Measurements from ENCODE around the gene ZNF814.

GRCh38 chr19:57814505-57815246, 74.2 kb downstream of the ZNF814 start, which contains the start of gene ZNF552:
- peak; percentile 81 to 96 for TF ChIP-seq POLR2AphosphoS5 (IDR thresholded peaks at IDR 0.05; ENCODE audit: insufficient read depth in 1 of 2, low read depth in 1 of 2)
- TF ChIP-seq, protein P1, sequence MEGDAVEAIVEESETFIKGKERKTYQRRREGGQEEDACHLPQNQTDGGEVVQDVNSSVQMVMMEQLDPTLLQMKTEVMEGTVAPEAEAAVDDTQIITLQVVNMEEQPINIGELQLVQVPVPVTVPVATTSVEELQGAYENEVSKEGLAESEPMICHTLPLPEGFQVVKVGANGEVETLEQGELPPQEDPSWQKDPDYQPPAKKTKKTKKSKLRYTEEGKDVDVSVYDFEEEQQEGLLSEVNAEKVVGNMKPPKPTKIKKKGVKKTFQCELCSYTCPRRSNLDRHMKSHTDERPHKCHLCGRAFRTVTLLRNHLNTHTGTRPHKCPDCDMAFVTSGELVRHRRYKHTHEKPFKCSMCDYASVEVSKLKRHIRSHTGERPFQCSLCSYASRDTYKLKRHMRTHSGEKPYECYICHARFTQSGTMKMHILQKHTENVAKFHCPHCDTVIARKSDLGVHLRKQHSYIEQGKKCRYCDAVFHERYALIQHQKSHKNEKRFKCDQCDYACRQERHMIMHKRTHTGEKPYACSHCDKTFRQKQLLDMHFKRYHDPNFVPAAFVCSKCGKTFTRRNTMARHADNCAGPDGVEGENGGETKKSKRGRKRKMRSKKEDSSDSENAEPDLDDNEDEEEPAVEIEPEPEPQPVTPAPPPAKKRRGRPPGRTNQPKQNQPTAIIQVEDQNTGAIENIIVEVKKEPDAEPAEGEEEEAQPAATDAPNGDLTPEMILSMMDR (IDR thresholded peaks at IDR 0.05), result no peak

Data from vagina (tissue), 2 donors.